K562 (cell line): ENCODE data around the gene MICALL2. TPM values are rescaled to one million over a fixed set of nuclear protein-coding genes. Genes with fewer than 3 reads are reported as not detected.

Experiments used
- ELF1 ChIP-seq: fragments of 200-800 bp; sonication (Bioruptor generic); IDR thresholded peaks from 2 replicates; pipeline ENCODE4 v1.6.1; 2016; ENCODE audit warnings: missing genetic modification characterization, missing compliant biosample characterization
- ETV5 ChIP-seq: sonication (generic); formaldehyde crosslinking; IDR thresholded peaks from 2 replicates; pipeline ENCODE4 v1.4.0; 2020; ENCODE audit warnings: low read depth, mild to moderate bottlenecking, missing genetic modification reagents
- FOXM1 ChIP-seq, 2 experiments: fragments of 450-650 bp in 1 of 2; sonication (generic) in 1 of 2; formaldehyde crosslinking in 1 of 2; IDR thresholded peaks; 2 replicates each; pipeline versions ENCODE4 v1.6.1 to v1.9.0; 2017 to 2022; ENCODE audit warnings: low read depth in 2 of 2, mild to moderate bottlenecking in 2 of 2, missing genetic modification reagents in 1 of 2, moderate library complexity in 1 of 2
- GTF3C2 ChIP-seq: IDR thresholded peaks from 3 replicates; pipeline ENCODE4 v1.6.1; 2011; ENCODE audit warnings: borderline replicate concordance, mild to moderate bottlenecking, moderate library complexity; ENCODE audit not compliant: insufficient read length; ENCODE audit errors: extremely low read depth
- MTA2 ChIP-seq: fragments of 450-650 bp; IDR thresholded peaks from 2 replicates; pipeline ENCODE4 v1.6.1; 2016; ENCODE audit warnings: low read depth
- REST ChIP-seq, 2 experiments: fragments of 450-650 bp; formaldehyde crosslinking in 1 of 2; IDR thresholded peaks; 2 replicates each; pipeline versions ENCODE4 v1.4.0 to v1.6.1; 2014 to 2020; ENCODE audit warnings: mild to moderate bottlenecking in 2 of 2, borderline replicate concordance in 1 of 2, low read depth in 1 of 2
- SMARCE1 ChIP-seq: fragments of 450-650 bp; IDR thresholded peaks from 2 replicates; pipeline ENCODE4 v1.7.1; 2016; ENCODE audit warnings: mild to moderate bottlenecking
- SP2 ChIP-seq: IDR thresholded peaks from 2 replicates; pipeline ENCODE4 v1.6.1; 2011; ENCODE audit warnings: mild to moderate bottlenecking, low read depth, low read length, moderate library complexity; ENCODE audit not compliant: poor library complexity, severe bottlenecking; ENCODE audit errors: extremely low read depth
- TFAP4 ChIP-seq: sonication (generic); formaldehyde crosslinking; IDR thresholded peaks from 2 replicates; pipeline ENCODE4 v1.8.0; 2022; ENCODE audit warnings: missing genetic modification reagents, mild to moderate bottlenecking, moderate library complexity, borderline replicate concordance
- THRAP3 ChIP-seq: fragments of 450-650 bp; IDR thresholded peaks from 2 replicates; pipeline ENCODE4 v1.6.1; 2016; ENCODE audit warnings: mild to moderate bottlenecking, inconsistent platforms, borderline replicate concordance
- ZBTB43 ChIP-seq: sonication (generic); formaldehyde crosslinking; IDR thresholded peaks from 2 replicates; pipeline ENCODE4 v1.8.0; 2023; ENCODE audit warnings: mild to moderate bottlenecking, missing genetic modification reagents
- polyA plus RNA-seq, 8 experiments: library from polyadenylated mRNA; depleted of rRNA in 4 of 8; stranded (reverse) in 5 of 8; unstranded in 3 of 8; fragments of >200 nt; fragmentation: Nextera tagmentation in 2 of 8; fragmentation: Illumina TruSeq in 1 of 8; extraction: Ambion mirVana in 2 of 8; extraction: Trizol in 1 of 8; gene quantifications; 2 replicates each; pipeline versions ENCODE4 v1.2.1 to v1.2.3, GENCODE V29; 2011 to 2014; ENCODE audit warnings: inconsistent platforms in 1 of 8, missing spikeins in 1 of 8
- total RNA-seq, 7 experiments: library from RNA; depleted of rRNA in 6 of 7; stranded (reverse); fragments of >200 nt in 6 of 7; fragmentation: Illumina TruSeq in 2 of 7; extraction: Trizol in 2 of 7; gene quantifications; 2 replicates each; pipeline versions ENCODE4 v1.2.1 to v1.2.3, GENCODE V29; 2011 to 2021; ENCODE audit warnings: low replicate concordance in 1 of 7

Gene MICALL2
- total and polyA plus RNA-seq, 9 of the 15 experiments (the other 6 are each of a cell fraction or from before 2014, with no cell fraction given): 1.8 to 103 (median 17.0) TPM

- TF ChIP-seq GTF3C2: no peak
- TF ChIP-seq REST (IDR thresholded peaks at IDR 0.05; ENCODE audit: borderline replicate concordance): peak; percentile 57
- TF ChIP-seq REST (CRISPR knock-in tag; IDR thresholded peaks at IDR 0.05; ENCODE audit: low read depth): no peak
- TF ChIP-seq ETV5 (CRISPR knock-in tag): peak; percentile 88
- peak; percentile 70; the same call in 1 of the 2 replicates for TF ChIP-seq TFAP4 (CRISPR knock-in tag)
- no peak for TF ChIP-seq SMARCE1
- TF ChIP-seq FOXM1 (IDR thresholded peaks at IDR 0.05; ENCODE audit: low read depth): no peak
- peak; percentile 67; the same call in 1 of the 2 replicates for TF ChIP-seq FOXM1 (CRISPR knock-in tag; IDR thresholded peaks at IDR 0.05; ENCODE audit: low read depth)
- no peak; the same call in 1 of the 2 replicates for TF ChIP-seq MTA2
- TF ChIP-seq ZBTB43 (CRISPR knock-in tag): no peak
- TF ChIP-seq THRAP3: no peak
- TF ChIP-seq SP2: peak; percentile 84
- TF ChIP-seq ELF1 (tag): peak; percentile 92
Observed at GRCh38 chr7:1503816-1504775, 44.8 kb upstream of the MICALL2 start, which contains the start of gene INTS1 (continued).
